ENCODE results near the gene VSTM4.

The VSTM4 gene

GRCh38 chr10:49092477-49092876 lies 22.8 kb downstream of the VSTM4 start:
- H3K36me3 Mint-ChIP-seq (ENCODE audit: insufficient read depth), result no peaks in the 10 kb centered on the region
- H3K9me3 Mint-ChIP-seq, result no peaks in the 10 kb centered on the region
- no peaks in the 10 kb centered on the region for H3K4me1 Mint-ChIP-seq
- H3K27ac Mint-ChIP-seq (ENCODE audit: low read depth), result no peak overlapping the region
- ATAC-seq (replicated peaks; ENCODE audit: extremely low read depth, poor library complexity, severe bottlenecking) (no peak), DNase-seq (ENCODE audit: low spot score in 2 of 2) (no peak)
- H3K27me3 Mint-ChIP-seq, result no peaks in the 10 kb centered on the region
- no peak overlapping the region for H3K4me3 Mint-ChIP-seq

- Mint-ChIP-seq H3K4me3 (no peak overlapping the region), H3K27ac (ENCODE audit: low read depth) (no peak overlapping the region), H3K4me1 (no peaks in the 10 kb centered on the region), H3K36me3 (ENCODE audit: insufficient read depth) (no peaks in the 10 kb centered on the region), H3K9me3 (peaks cover 6% of the 10 kb centered on the region), H3K27me3 (no peaks in the 10 kb centered on the region)
- ATAC-seq (replicated peaks; ENCODE audit: extremely low read depth, poor library complexity, severe bottlenecking), result no peak
- DNase-seq (ENCODE audit: low spot score in 2 of 2), result no peak
Observed at GRCh38 chr10:49091450-49092210, 23.7 kb downstream of the VSTM4 start.

DNA sequence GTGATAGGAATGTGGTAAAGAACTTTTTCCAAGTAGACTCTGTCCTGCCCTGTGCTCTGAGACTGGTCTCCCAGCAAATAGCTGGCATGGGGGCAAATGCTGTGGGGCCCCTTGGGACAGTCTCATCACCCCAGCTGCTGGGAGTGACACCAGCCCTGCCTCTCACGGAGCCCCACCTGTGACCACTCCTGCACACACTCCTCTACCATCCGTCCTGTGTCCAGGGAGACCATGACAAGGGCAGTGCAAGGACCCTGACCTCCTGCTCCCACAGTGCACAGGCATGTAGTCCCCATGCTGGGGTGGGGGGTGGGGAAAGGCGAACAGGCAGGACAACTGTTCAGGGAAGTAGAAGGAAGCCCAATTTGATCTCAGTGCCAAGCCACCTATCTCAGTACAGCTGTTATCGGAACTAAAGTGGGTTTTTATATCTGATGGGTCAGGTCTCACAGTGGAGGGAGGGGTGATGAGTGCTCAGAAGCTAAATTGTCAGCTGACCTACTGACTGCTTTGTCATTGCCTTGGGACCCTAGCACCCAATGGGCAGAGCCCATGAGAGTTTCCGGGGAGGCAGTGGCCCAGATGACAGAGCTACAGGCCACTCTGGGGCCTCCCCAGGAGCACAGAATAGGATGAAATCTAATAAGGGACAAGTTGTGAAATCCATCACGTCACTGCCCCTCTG lies 24.5 kb downstream of the VSTM4 start:
- H3K27me3 Mint-ChIP-seq, result no peaks in the 10 kb centered on the region
- no peaks in the 10 kb centered on the region for H3K36me3 Mint-ChIP-seq (ENCODE audit: insufficient read depth)
- no peaks in the 10 kb centered on the region for H3K4me1 Mint-ChIP-seq
- DNase-seq (ENCODE audit: low spot score in 2 of 2) (no peak), ATAC-seq (replicated peaks; ENCODE audit: extremely low read depth, poor library complexity, severe bottlenecking) (no peak)
- peaks cover 6% of the 10 kb centered on the region for H3K9me3 Mint-ChIP-seq
- H3K4me3 Mint-ChIP-seq, result no peak overlapping the region
- H3K27ac Mint-ChIP-seq (ENCODE audit: low read depth), result no peak overlapping the region

DNA sequence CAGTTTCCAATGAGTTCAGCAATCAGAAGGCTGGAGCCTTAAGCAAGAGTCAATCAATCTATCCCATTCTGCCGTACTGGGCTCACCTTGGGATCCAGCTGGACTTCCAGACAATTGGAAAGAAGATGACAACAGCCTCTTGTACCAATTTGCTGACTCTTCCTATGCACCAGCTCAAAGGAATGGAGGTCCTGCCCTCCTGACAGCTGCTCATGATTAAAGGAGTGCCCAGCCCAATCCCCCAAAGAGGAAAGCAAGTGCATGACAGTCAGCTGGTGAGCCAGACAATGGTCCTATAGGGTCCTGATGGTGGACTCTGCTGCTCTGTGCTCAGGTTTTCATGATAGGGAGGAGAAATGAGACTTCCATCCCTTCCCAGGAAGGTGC lies 25.1 kb downstream of the VSTM4 start:
- Mint-ChIP-seq H3K27me3 (no peaks in the 10 kb centered on the region), H3K9me3 (peaks cover 6% of the 10 kb centered on the region), H3K36me3 (ENCODE audit: insufficient read depth) (no peaks in the 10 kb centered on the region)

DNA sequence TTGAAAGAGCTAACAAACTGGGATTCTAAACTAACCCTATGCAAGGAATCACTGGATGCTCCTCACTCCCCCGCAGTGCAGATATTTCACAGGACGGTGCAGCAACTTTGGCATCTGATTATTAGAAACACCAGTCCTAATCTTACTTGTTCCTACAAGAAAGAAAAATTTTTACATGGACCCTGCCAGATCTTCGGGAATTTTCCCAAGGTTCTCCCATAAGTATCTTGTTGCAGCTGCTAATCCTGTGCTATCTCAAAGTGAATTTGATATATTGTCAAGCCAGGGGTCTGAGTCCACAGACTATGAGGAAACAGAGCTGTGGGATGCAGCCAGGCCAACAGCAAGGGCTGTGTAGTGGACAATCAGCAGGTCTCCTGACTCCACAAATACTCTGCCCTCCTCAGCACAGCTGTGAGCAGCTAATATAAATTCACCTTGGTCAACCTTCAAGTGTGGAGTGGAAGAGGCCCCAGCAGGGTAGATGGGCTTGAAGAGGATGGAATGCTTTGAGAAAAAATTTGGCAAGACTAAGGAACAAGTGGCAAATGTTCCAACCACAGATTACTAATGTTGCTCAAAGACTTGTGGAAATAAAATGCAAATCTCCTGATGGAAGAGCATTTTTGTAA lies 25.6 kb downstream of the VSTM4 start:
- H3K9me3 Mint-ChIP-seq, result peaks cover 6% of the 10 kb centered on the region
- H3K4me3 Mint-ChIP-seq, result no peak overlapping the region
- no peak overlapping the region for H3K27ac Mint-ChIP-seq (ENCODE audit: low read depth)
- DNase-seq (ENCODE audit: low spot score in 2 of 2) (no peak), ATAC-seq (replicated peaks; ENCODE audit: extremely low read depth, poor library complexity, severe bottlenecking) (no peak)
- no peaks in the 10 kb centered on the region for H3K36me3 Mint-ChIP-seq (ENCODE audit: insufficient read depth)
- H3K27me3 Mint-ChIP-seq, result no peaks in the 10 kb centered on the region
- no peaks in the 10 kb centered on the region for H3K4me1 Mint-ChIP-seq

More for the DNA sequence above, 25.1 kb downstream of the VSTM4 start:
- no peak for DNase-seq (ENCODE audit: low spot score in 2 of 2)
- no peak overlapping the region for H3K27ac Mint-ChIP-seq (ENCODE audit: low read depth)
- no peaks in the 10 kb centered on the region for H3K4me1 Mint-ChIP-seq
- ATAC-seq (replicated peaks; ENCODE audit: extremely low read depth, poor library complexity, severe bottlenecking), result no peak
- H3K4me3 Mint-ChIP-seq, result no peak overlapping the region

- Mint-ChIP-seq H3K36me3 (ENCODE audit: insufficient read depth) (no peaks in the 10 kb centered on the region), H3K4me1 (no peaks in the 10 kb centered on the region), H3K9me3 (peaks cover 6% of the 10 kb centered on the region), H3K4me3 (no peak overlapping the region), H3K27ac (ENCODE audit: low read depth) (no peak overlapping the region), H3K27me3 (no peaks in the 10 kb centered on the region)
- DNase-seq (ENCODE audit: low spot score in 2 of 2) (no peak), ATAC-seq (replicated peaks; ENCODE audit: extremely low read depth, poor library complexity, severe bottlenecking) (no peak)
Observed at GRCh38 chr10:49089152-49089551, 26.2 kb downstream of the VSTM4 start.

- H3K9me3 Mint-ChIP-seq, result peaks cover 6% of the 10 kb centered on the region
- H3K4me3 Mint-ChIP-seq, result no peak overlapping the region
- H3K27ac Mint-ChIP-seq (ENCODE audit: low read depth), result no peak overlapping the region
- no peaks in the 10 kb centered on the region for H3K4me1 Mint-ChIP-seq
- DNase-seq (ENCODE audit: low spot score in 2 of 2) (no peak), ATAC-seq (replicated peaks; ENCODE audit: extremely low read depth, poor library complexity, severe bottlenecking) (no peak)
- H3K27me3 Mint-ChIP-seq, result no peaks in the 10 kb centered on the region
- H3K36me3 Mint-ChIP-seq (ENCODE audit: insufficient read depth), result no peaks in the 10 kb centered on the region
Observed at GRCh38 chr10:49086889-49087288, 28.4 kb downstream of the VSTM4 start.

DNA sequence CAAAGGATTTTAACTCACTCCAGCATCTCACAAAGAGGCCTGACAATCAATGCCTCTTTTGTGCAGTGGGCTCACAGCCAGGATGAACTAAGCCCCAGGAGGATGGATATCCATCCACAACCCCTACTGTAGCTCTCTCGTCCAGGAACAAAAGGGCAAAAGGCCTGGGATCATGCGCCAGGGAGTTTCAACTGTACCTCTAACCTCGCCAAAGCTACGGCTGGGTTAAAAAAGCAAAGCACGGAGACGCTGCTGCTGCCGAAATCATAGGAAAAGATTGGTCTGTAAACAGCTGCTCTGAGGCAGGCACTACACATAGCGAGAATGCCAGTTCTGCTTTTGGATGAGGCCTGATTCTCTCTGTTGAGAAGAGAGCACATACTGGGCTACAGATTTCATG lies 32.1 kb downstream of the VSTM4 start:
- peak; percentile 36 for ATAC-seq (replicated peaks; ENCODE audit: extremely low read depth, poor library complexity, severe bottlenecking)
- Mint-ChIP-seq H3K27me3 (no peaks in the 10 kb centered on the region), H3K9me3 (peaks cover 6% of the 10 kb centered on the region), H3K27ac (ENCODE audit: low read depth) (no peak overlapping the region), H3K4me3 (no peak overlapping the region), H3K4me1 (no peaks in the 10 kb centered on the region), H3K36me3 (ENCODE audit: insufficient read depth) (no peaks in the 10 kb centered on the region)
- DNase-seq (ENCODE audit: low spot score in 2 of 2), result no peak

GRCh38 chr10:49082766-49083165 lies 32.6 kb downstream of the VSTM4 start:
- no peak overlapping the region for H3K27ac Mint-ChIP-seq (ENCODE audit: low read depth)
- no peaks in the 10 kb centered on the region for H3K4me1 Mint-ChIP-seq
- peaks cover 6% of the 10 kb centered on the region for H3K9me3 Mint-ChIP-seq
- H3K27me3 Mint-ChIP-seq, result no peaks in the 10 kb centered on the region
- no peak overlapping the region for H3K4me3 Mint-ChIP-seq
- ATAC-seq (replicated peaks; ENCODE audit: extremely low read depth, poor library complexity, severe bottlenecking) (no peak), DNase-seq (ENCODE audit: low spot score in 2 of 2) (no peak)
- no peaks in the 10 kb centered on the region for H3K36me3 Mint-ChIP-seq (ENCODE audit: insufficient read depth)

DNA sequence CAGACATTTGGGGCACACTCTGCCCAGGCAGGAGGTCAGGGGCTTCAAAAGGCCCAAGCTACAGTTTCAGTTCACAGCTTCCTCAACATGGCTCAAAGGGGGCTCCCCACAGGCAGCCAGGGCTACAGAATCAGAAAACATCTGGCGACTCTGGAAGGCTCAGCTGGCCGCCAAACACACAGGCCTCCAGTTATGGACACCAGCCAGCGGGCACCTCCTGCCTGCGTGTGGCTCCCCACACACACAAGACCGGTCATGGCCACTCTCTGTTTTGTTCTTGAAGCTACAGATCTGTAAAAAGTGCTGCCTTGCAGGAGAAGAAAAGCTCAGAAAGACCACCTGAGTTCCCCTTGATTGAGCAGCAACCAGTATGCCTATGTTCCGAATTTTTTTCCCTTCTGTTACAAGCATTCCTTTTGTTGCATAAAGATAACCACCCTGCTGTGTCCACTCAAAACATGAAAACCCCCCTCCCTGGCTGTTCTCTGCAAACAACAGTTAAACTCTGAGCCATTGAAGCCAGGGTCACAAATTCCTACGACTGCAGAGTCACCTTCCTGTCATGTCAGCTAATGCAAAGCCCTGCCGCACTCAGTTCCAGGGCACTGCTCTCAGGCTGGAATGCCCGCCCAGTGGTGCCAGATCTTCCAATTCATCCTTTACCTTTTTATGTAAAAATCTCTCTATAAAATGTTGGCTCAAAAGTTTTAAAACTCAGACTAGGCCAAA lies 33.6 kb downstream of the VSTM4 start:
- no peaks in the 10 kb centered on the region for H3K4me1 Mint-ChIP-seq
- H3K27ac Mint-ChIP-seq (ENCODE audit: low read depth), result no peak overlapping the region
- H3K4me3 Mint-ChIP-seq, result no peak overlapping the region
- H3K36me3 Mint-ChIP-seq (ENCODE audit: insufficient read depth), result no peaks in the 10 kb centered on the region
- peaks cover 9% of the 10 kb centered on the region for H3K27me3 Mint-ChIP-seq
- DNase-seq (ENCODE audit: low spot score in 2 of 2), result no peak
- no peak for ATAC-seq (replicated peaks; ENCODE audit: extremely low read depth, poor library complexity, severe bottlenecking)
- H3K9me3 Mint-ChIP-seq, result peaks cover under 1% of the 10 kb centered on the region

GRCh38 chr10:49080965-49081364 lies 34.4 kb downstream of the VSTM4 start:
- H3K27ac Mint-ChIP-seq (ENCODE audit: low read depth), result no peak overlapping the region
- H3K4me3 Mint-ChIP-seq, result no peak overlapping the region
- H3K27me3 Mint-ChIP-seq, result peaks cover 16% of the 10 kb centered on the region
- DNase-seq (ENCODE audit: low spot score in 2 of 2) (no peak), ATAC-seq (replicated peaks; ENCODE audit: extremely low read depth, poor library complexity, severe bottlenecking) (no peak)
- H3K4me1 Mint-ChIP-seq, result no peaks in the 10 kb centered on the region
- no peaks in the 10 kb centered on the region for H3K36me3 Mint-ChIP-seq (ENCODE audit: insufficient read depth)
- no peaks in the 10 kb centered on the region for H3K9me3 Mint-ChIP-seq

- H3K4me1 Mint-ChIP-seq, result no peaks in the 10 kb centered on the region
- no peak for DNase-seq (ENCODE audit: low spot score in 2 of 2)
- no peak overlapping the region for H3K4me3 Mint-ChIP-seq
- H3K27me3 Mint-ChIP-seq, result peaks cover 25% of the 10 kb centered on the region
- H3K9me3 Mint-ChIP-seq, result no peaks in the 10 kb centered on the region
- H3K27ac Mint-ChIP-seq (ENCODE audit: low read depth), result no peak overlapping the region
- ATAC-seq (replicated peaks; ENCODE audit: extremely low read depth, poor library complexity, severe bottlenecking), result no peak
- H3K36me3 Mint-ChIP-seq (ENCODE audit: insufficient read depth), result no peaks in the 10 kb centered on the region
Observed at GRCh38 chr10:49080071-49080470, 35.3 kb downstream of the VSTM4 start.
